OCI-LY1 (cell line): Measurements from ENCODE around the gene PPM1E.

Experiments used
- H2AFZ ChIP-seq: fragments of 200-600 bp; sonication (generic), shearing (Covaris generic); 2 replicates; pipeline ENCODE4 v1.6.0; 2014; ENCODE audit warnings: antibody characterized with exemption, mild to moderate bottlenecking, low read length
- H3F3A ChIP-seq: fragments of 200-600 bp; sonication (generic), shearing (Covaris generic); 2 replicates; pipeline ENCODE4 v1.6.0; 2014; ENCODE audit warnings: mild to moderate bottlenecking, antibody characterized with exemption, low read length, moderate library complexity; ENCODE audit not compliant: insufficient read depth
- H3K27ac ChIP-seq: fragments of 200-600 bp; sonication (generic); 2 replicates; pipeline ENCODE4 v1.5.1; 2014; ENCODE audit warnings: low read length, mixed run types, mild to moderate bottlenecking, low read depth; ENCODE audit not compliant: poor library complexity, severe bottlenecking
- H3K27me3 ChIP-seq: fragments of 200-600 bp; sonication (generic); 2 replicates; pipeline ENCODE4 v1.6.0; 2014; ENCODE audit warnings: antibody characterized with exemption, mild to moderate bottlenecking, low read length, moderate library complexity; ENCODE audit not compliant: insufficient read depth
- H3K36me3 ChIP-seq: fragments of 200-600 bp; sonication (generic); 2 replicates; pipeline ENCODE4 v1.6.1; 2014; ENCODE audit warnings: mild to moderate bottlenecking, antibody characterized with exemption, low read length, moderate library complexity, mixed read lengths; ENCODE audit not compliant: insufficient read depth
- H3K4me1 ChIP-seq: fragments of 200-600 bp; sonication (generic); 2 replicates; pipeline ENCODE4 v1.5.1; 2014; ENCODE audit warnings: mild to moderate bottlenecking, low read length, moderate library complexity; ENCODE audit not compliant: insufficient read depth, severe bottlenecking
- H3K4me2 ChIP-seq: fragments of 200-600 bp; sonication (generic), shearing (Covaris generic); 2 replicates; pipeline ENCODE4 v1.6.1; 2014; ENCODE audit warnings: low read length
- H3K4me3 ChIP-seq: fragments of 200-600 bp; sonication (generic); 2 replicates; pipeline ENCODE4 v1.5.1; 2014; ENCODE audit warnings: low read length, low read depth, mild to moderate bottlenecking, mixed read lengths; ENCODE audit not compliant: poor library complexity, severe bottlenecking
- H3K79me2 ChIP-seq: fragments of 200-600 bp; shearing (Covaris generic); 2 replicates; pipeline ENCODE4 v1.6.1; 2016; ENCODE audit warnings: mixed run types, low read length, mixed read lengths; ENCODE audit not compliant: insufficient read depth
- H3K9ac ChIP-seq: fragments of 200-600 bp; sonication (generic), shearing (Covaris generic); 2 replicates; pipeline ENCODE4 v1.6.1; 2014; ENCODE audit warnings: mild to moderate bottlenecking, low read length, mixed read lengths
- H3K9me2 ChIP-seq: fragments of 200-600 bp; sonication (generic), shearing (Covaris generic); 2 replicates; pipeline ENCODE4 v1.6.1; 2014; ENCODE audit warnings: low read depth, mild to moderate bottlenecking, low read length, mixed read lengths
- H3K9me3 ChIP-seq: fragments of 200-600 bp; shearing (Covaris generic); 2 replicates; pipeline ENCODE4 v1.6.1; 2014; ENCODE audit warnings: low read length, mixed read lengths
- H4K20me1 ChIP-seq: fragments of 200-600 bp; sonication (generic), shearing (Covaris generic); 2 replicates; pipeline ENCODE4 v1.6.0; 2016; ENCODE audit warnings: mild to moderate bottlenecking, low read length; ENCODE audit not compliant: insufficient read depth
- CTCF ChIP-seq: fragments of 200-600 bp; sonication (generic), shearing (Covaris generic); IDR thresholded peaks from 2 replicates; pipeline ENCODE4 v1.5.1; 2017; ENCODE audit warnings: mild to moderate bottlenecking, antibody characterized with exemption, low read length, moderate library complexity, mixed read lengths
- EZH2 ChIP-seq: fragments of 200-600 bp; sonication (generic), shearing (Covaris generic); IDR thresholded peaks from 2 replicates; pipeline ENCODE4 v1.8.0; 2017; ENCODE audit warnings: borderline replicate concordance, mixed run types, mild to moderate bottlenecking, antibody characterized with exemption, low read length, moderate library complexity, mixed read lengths

PPM1E gene

DNA sequence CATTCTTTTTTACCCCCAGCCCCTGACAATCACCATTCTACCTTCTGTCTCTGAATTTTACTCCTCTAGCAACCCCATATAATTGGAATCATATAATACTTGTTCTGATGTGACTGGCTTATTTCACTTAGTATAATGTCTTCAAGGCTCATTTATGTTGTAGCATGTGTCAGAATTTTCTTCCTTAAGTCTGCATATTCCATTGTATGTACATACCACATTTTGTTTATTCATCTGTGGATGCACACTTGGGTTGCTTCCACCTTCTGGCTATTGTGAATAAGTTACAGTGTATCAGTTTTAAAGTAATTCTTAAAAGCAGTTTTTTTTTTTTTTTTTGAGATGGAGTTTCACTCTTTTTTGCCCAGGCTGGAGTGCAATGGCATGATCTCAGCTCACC is 24.7 kb upstream of the PPM1E start:
- Histone ChIP-seq H3K36me3 (no peaks in the 10 kb centered on the region), H3K27ac (no peak overlapping the region), H3K9ac (no peak overlapping the region), H3K4me1 (no peaks in the 10 kb centered on the region), H3F3A (0 out of 2 replicates have a peak, but pooled peaks cover 2% of the 10 kb centered on the region), H2AFZ (no peak overlapping the region), H4K20me1 (no peaks in the 10 kb centered on the region), H3K9me2 (no peaks in the 10 kb centered on the region), H3K4me3 (no peak overlapping the region), H3K4me2 (no peak overlapping the region), H3K27me3 (no peaks in the 10 kb centered on the region), H3K79me2 (no peaks in the 10 kb centered on the region), H3K9me3 (no peaks in the 10 kb centered on the region)
- TF ChIP-seq EZH2 (no peak), CTCF (no peak)

GRCh38 chr17:58734040-58734439 is 21.6 kb upstream of the PPM1E start:
- Histone ChIP-seq H3K9ac (no peak overlapping the region), H3K4me2 (no peak overlapping the region), H3K27ac (no peak overlapping the region), H3K9me2 (no peaks in the 10 kb centered on the region), H3F3A (0 out of 2 replicates have a peak, but pooled peaks cover 2% of the 10 kb centered on the region), H4K20me1 (no peaks in the 10 kb centered on the region), H3K4me3 (no peak overlapping the region), H3K4me1 (no peaks in the 10 kb centered on the region), H2AFZ (no peak overlapping the region), H3K36me3 (no peaks in the 10 kb centered on the region), H3K9me3 (no peaks in the 10 kb centered on the region), H3K27me3 (no peaks in the 10 kb centered on the region), H3K79me2 (no peaks in the 10 kb centered on the region)
- TF ChIP-seq CTCF: no peak
- no peak for TF ChIP-seq EZH2

GRCh38 chr17:58734811-58735210 is 20.8 kb upstream of the PPM1E start:
- no peaks in the 10 kb centered on the region for H3K4me1 ChIP-seq
- H3F3A ChIP-seq: 0 out of 2 replicates have a peak, but pooled peaks cover 2% of the 10 kb centered on the region
- no peaks in the 10 kb centered on the region for H4K20me1 ChIP-seq
- no peaks in the 10 kb centered on the region for H3K9me3 ChIP-seq
- H3K79me2 ChIP-seq: no peaks in the 10 kb centered on the region
- no peaks in the 10 kb centered on the region for H3K27me3 ChIP-seq
- no peak overlapping the region for H3K9ac ChIP-seq
- H2AFZ ChIP-seq: no peak overlapping the region
- no peaks in the 10 kb centered on the region for H3K9me2 ChIP-seq
- no peak overlapping the region for H3K4me3 ChIP-seq
- H3K36me3 ChIP-seq: no peaks in the 10 kb centered on the region
- H3K4me2 ChIP-seq: no peak overlapping the region
- no peak overlapping the region for H3K27ac ChIP-seq
- TF ChIP-seq EZH2 (no peak), CTCF (no peak)
